ENCODE measurements around the gene MIAT. TPM values are rescaled to one million over a fixed set of nuclear protein-coding genes. Genes with fewer than 3 reads are reported as not detected.

MIAT gene
- polyA plus RNA-seq, 1 donor (not counting 4 experiments of a cell fraction or from before 2014, with no cell fraction given), result 0.04 TPM

- no peak for TF ChIP-seq EZH2 (IDR thresholded peaks at IDR 0.05; ENCODE audit: low read length)
- TF ChIP-seq CTCF (optimal IDR thresholded peaks at IDR 0.05 in 1 of 3, IDR thresholded peaks at IDR 0.05 in 1 of 3, conservative IDR thresholded peaks at IDR 0.05 in 1 of 3; ENCODE audit: extremely low read depth in 1 of 3, insufficient read depth in 2 of 3, low read length in 3 of 3), result no peak
- H3K4me2 ChIP-seq (ENCODE audit: control insufficient read depth, extremely low read depth, insufficient read depth, low read depth, low read length), result no peak overlapping the region
- no peaks in the 10 kb centered on the region for H4K20me1 ChIP-seq (ENCODE audit: control insufficient read depth, extremely low read depth, insufficient read depth, low read length)
- dilution Hi-C loops (cut with MboI; ENCODE audit: extremely low pct_ligation_motif_present, low sequenced_read_pairs), result no loop called here
- H3K9me3 ChIP-seq (ENCODE audit: control insufficient read depth, low read depth, low read length), result no peaks in the 10 kb centered on the region
- no peak overlapping the region for H3K4me3 ChIP-seq (ENCODE audit: control insufficient read depth in 2 of 3, extremely low read depth in 1 of 3, insufficient read depth in 2 of 3, low read depth in 1 of 3, low read length in 3 of 3)
- FAIRE-seq (no peak), DNase-seq (ENCODE audit: low read depth, low spot score) (no peak)
- H3K27ac ChIP-seq (ENCODE audit: control insufficient read depth, insufficient read depth, low read length), result no peak overlapping the region
- H3K4me1 ChIP-seq (ENCODE audit: control insufficient read depth, extremely low read depth, insufficient read depth, low read length), result peaks cover 5% of the 10 kb centered on the region
- H3K9me1 ChIP-seq (ENCODE audit: control insufficient read depth, extremely low read depth, insufficient read depth, low read length), result no peaks in the 10 kb centered on the region
- H3K9ac ChIP-seq (ENCODE audit: control insufficient read depth, extremely low read depth, insufficient read depth, low read length), result no peak overlapping the region
- H3K36me3 ChIP-seq (ENCODE audit: control insufficient read depth in 2 of 2, extremely low read depth in 1 of 2, insufficient read depth in 2 of 2, low read length in 2 of 2), result peaks cover 0 to 1% of the 10 kb centered on the region in 2 experiments
- H3K79me2 ChIP-seq (ENCODE audit: control insufficient read depth, insufficient read depth, low read length), result no peaks in the 10 kb centered on the region
- H2AFZ ChIP-seq (ENCODE audit: control insufficient read depth, low read length), result no peak overlapping the region
- H3K27me3 ChIP-seq (ENCODE audit: control insufficient read depth, extremely low read depth, insufficient read depth, low read length), result no peaks in the 10 kb centered on the region
Observed at GRCh38 chr22:26711205-26711963, 54.0 kb downstream of the MIAT start.

- dilution Hi-C loops (cut with MboI; ENCODE audit: extremely low pct_ligation_motif_present, low sequenced_read_pairs), result no loop called here
- H3K36me3 ChIP-seq (ENCODE audit: control insufficient read depth in 2 of 2, extremely low read depth in 1 of 2, insufficient read depth in 2 of 2, low read length in 2 of 2), result peaks cover under 1 to 1% of the 10 kb centered on the region in 2 experiments
- no peak for DNase-seq (ENCODE audit: low read depth, low spot score)
- no peaks in the 10 kb centered on the region for H3K9me3 ChIP-seq (ENCODE audit: control insufficient read depth, low read depth, low read length)
- FAIRE-seq, result no peak
- no peak for TF ChIP-seq CTCF (optimal IDR thresholded peaks at IDR 0.05 in 1 of 3, IDR thresholded peaks at IDR 0.05 in 1 of 3, conservative IDR thresholded peaks at IDR 0.05 in 1 of 3; ENCODE audit: extremely low read depth in 1 of 3, insufficient read depth in 2 of 3, low read length in 3 of 3)
- no peak for TF ChIP-seq EZH2 (IDR thresholded peaks at IDR 0.05; ENCODE audit: low read length)
- peaks cover 4% of the 10 kb centered on the region for H3K4me1 ChIP-seq (ENCODE audit: control insufficient read depth, extremely low read depth, insufficient read depth, low read length)
- H3K79me2 ChIP-seq (ENCODE audit: control insufficient read depth, insufficient read depth, low read length), result no peaks in the 10 kb centered on the region
- no peak overlapping the region for H3K27ac ChIP-seq (ENCODE audit: control insufficient read depth, insufficient read depth, low read length)
- no peak overlapping the region for H3K9ac ChIP-seq (ENCODE audit: control insufficient read depth, extremely low read depth, insufficient read depth, low read length)
- H3K9me1 ChIP-seq (ENCODE audit: control insufficient read depth, extremely low read depth, insufficient read depth, low read length), result no peaks in the 10 kb centered on the region
- H2AFZ ChIP-seq (ENCODE audit: control insufficient read depth, low read length), result no peak overlapping the region
- H3K27me3 ChIP-seq (ENCODE audit: control insufficient read depth, extremely low read depth, insufficient read depth, low read length), result no peaks in the 10 kb centered on the region
- H4K20me1 ChIP-seq (ENCODE audit: control insufficient read depth, extremely low read depth, insufficient read depth, low read length), result no peaks in the 10 kb centered on the region
- no peak overlapping the region for H3K4me3 ChIP-seq (ENCODE audit: control insufficient read depth in 2 of 3, extremely low read depth in 1 of 3, insufficient read depth in 2 of 3, low read depth in 1 of 3, low read length in 3 of 3)
- H3K4me2 ChIP-seq (ENCODE audit: control insufficient read depth, extremely low read depth, insufficient read depth, low read depth, low read length), result no peak overlapping the region
Observed at GRCh38 chr22:26712158-26712557, 54.8 kb downstream of the MIAT start.
